NCI-H2171 (cell line): ENCODE results near the gene CLCNKB.
"Not testable (repeated sequence)": the region's sequence is repeated elsewhere in the genome, so short reads cannot be mapped to it uniquely, and the experiment has no call there.

Experiments used
- DNase-seq: peaks from one replicate; lab custom pipeline; 2025; lab: John Stamatoyannopoulos, UW

The CLCNKB gene

GRCh38 chr1:16033103-16033632 lies 10.4 kb upstream of the CLCNKB start:
- not testable (repeated sequence) for DNase-seq

GRCh38 chr1:16036461-16036860 lies 7.1 kb upstream of the CLCNKB start:
- not testable (repeated sequence) for DNase-seq

GRCh38 chr1:16038620-16038912 lies 5.0 kb upstream of the CLCNKB start:
- DNase-seq: peak; percentile 68

GRCh38 chr1:16039871-16040270 lies 3.7 kb upstream of the CLCNKB start:
- DNase-seq: not testable (repeated sequence)

GRCh38 chr1:16041200-16041599 lies 2.4 kb upstream of the CLCNKB start:
- DNase-seq: no peak

- DNase-seq: no peak
Measured at GRCh38 chr1:16042096-16042495, 1.5 kb upstream of the CLCNKB start.

- DNase-seq: not testable (repeated sequence)
Measured at GRCh38 chr1:16042654-16043053, 928 bp upstream of the CLCNKB start.

- no peak for DNase-seq
Measured at GRCh38 chr1:16043950-16044349, 368 bp downstream of the CLCNKB start.

- DNase-seq: no peak
Measured at GRCh38 chr1:16046842-16047241, 3.3 kb downstream of the CLCNKB start.

GRCh38 chr1:16047791-16048475 lies 4.4 kb downstream of the CLCNKB start:
- no peak for DNase-seq

GRCh38 chr1:16048573-16049189 lies 5.1 kb downstream of the CLCNKB start:
- DNase-seq: peak; percentile 37

- DNase-seq: no peak
Measured at GRCh38 chr1:16050328-16050727, 6.7 kb downstream of the CLCNKB start.

- no peak for DNase-seq
Measured at GRCh38 chr1:16051039-16051438, 7.5 kb downstream of the CLCNKB start.

- not testable (repeated sequence) for DNase-seq
Measured at GRCh38 chr1:16051949-16052348, 8.4 kb downstream of the CLCNKB start.

- DNase-seq: no peak
Measured at GRCh38 chr1:16053781-16054502, 10.4 kb downstream of the CLCNKB start.

- no peak for DNase-seq
Measured at GRCh38 chr1:16054598-16055540, 11.3 kb downstream of the CLCNKB start.

- DNase-seq: peak; percentile 89
Measured at GRCh38 chr1:16055613-16056520, 12.3 kb downstream of the CLCNKB start.

GRCh38 chr1:16056521-16056912 lies 12.9 kb downstream of the CLCNKB start:
- DNase-seq: not testable (repeated sequence)

GRCh38 chr1:16057314-16057915 lies 13.8 kb downstream of the CLCNKB start:
- not testable (repeated sequence) for DNase-seq

- not testable (repeated sequence) for DNase-seq
Measured at GRCh38 chr1:16058394-16059120, 15.0 kb downstream of the CLCNKB start.
